OCI-LY3 (cell line): Measurements from ENCODE around the gene DMAC2L.
A peak's percentile ranks its signal among the peaks of the same experiment; 100 is the strongest.

Experiments
- EZH2phosphoT487 ChIP-seq: fragments of 200-600 bp; shearing (Covaris generic); IDR thresholded peaks from 2 replicates; pipeline ENCODE4 v1.6.1; 2018; ENCODE audit warnings: antibody characterized with exemption, mixed run types, low read depth
- TF ChIP-seq, protein P1 (sequence below): fragments of 200-600, 300-600 bp; sonication (generic); IDR thresholded peaks from 2 replicates; pipeline ENCODE4 v1.5.1; 2014; ENCODE audit warnings: antibody characterized with exemption, low read length, low read depth

DNA sequence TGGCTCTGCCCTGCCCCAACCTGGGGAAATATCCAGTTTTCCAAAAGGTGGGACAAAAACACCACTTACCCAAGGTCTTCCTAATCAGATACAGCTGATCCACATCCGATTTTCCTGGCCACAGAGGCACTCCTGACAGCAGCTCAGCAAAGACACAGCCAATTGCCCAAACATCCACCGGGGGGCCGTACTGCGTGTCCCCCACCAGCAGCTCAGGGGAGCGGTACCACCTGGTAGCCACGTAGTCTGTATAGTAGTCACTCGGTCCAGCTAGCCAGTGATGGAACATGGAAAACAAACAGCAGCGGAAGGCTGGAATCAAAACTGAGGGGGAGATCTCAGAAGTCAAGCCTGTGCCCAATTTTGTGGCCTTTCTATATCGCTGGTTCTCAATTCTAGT, 28.8 kb downstream of the DMAC2L start:
- TF ChIP-seq, protein P1, sequence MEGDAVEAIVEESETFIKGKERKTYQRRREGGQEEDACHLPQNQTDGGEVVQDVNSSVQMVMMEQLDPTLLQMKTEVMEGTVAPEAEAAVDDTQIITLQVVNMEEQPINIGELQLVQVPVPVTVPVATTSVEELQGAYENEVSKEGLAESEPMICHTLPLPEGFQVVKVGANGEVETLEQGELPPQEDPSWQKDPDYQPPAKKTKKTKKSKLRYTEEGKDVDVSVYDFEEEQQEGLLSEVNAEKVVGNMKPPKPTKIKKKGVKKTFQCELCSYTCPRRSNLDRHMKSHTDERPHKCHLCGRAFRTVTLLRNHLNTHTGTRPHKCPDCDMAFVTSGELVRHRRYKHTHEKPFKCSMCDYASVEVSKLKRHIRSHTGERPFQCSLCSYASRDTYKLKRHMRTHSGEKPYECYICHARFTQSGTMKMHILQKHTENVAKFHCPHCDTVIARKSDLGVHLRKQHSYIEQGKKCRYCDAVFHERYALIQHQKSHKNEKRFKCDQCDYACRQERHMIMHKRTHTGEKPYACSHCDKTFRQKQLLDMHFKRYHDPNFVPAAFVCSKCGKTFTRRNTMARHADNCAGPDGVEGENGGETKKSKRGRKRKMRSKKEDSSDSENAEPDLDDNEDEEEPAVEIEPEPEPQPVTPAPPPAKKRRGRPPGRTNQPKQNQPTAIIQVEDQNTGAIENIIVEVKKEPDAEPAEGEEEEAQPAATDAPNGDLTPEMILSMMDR = peak; percentile 48
- no peak for TF ChIP-seq EZH2phosphoT487
